ENCODE data around the gene PCDHGA5. TPM values are rescaled to one million over a fixed set of nuclear protein-coding genes. Genes with fewer than 3 reads are reported as not detected.
A peak's percentile ranks its signal among the peaks of the same experiment; 100 is the strongest.
"Not testable (repeated sequence)": the region's sequence is repeated elsewhere in the genome, so short reads cannot be mapped to it uniquely, and the experiment has no call there.

Gene PCDHGA5
- total RNA-seq, 1 experiment from 2014 or later: 0.05 TPM

GRCh38 chr5:141338538-141339306 lies 25.2 kb upstream of the PCDHGA5 start, which contains the start of gene PCDHGA2:
PCDHGA2 (plus strand) TSS chr5:141338760.
- CTCF ChIA-PET: no interaction called here
- intact Hi-C loops (cut with micrococcal nuclease): no loop called here
- DNase-seq (ENCODE audit: low read depth, low spot score) (no peak), ATAC-seq (no peak)
- no peaks in the 10 kb centered on the region for H3K36me3 ChIP-seq (ENCODE audit: control insufficient read depth in 1 of 2, insufficient read depth in 2 of 2, low read length in 2 of 2)
- no peak within 1 kb of the TSS for H3K27ac ChIP-seq (ENCODE audit: low read depth, low read length)
- RAD21 ChIA-PET (ENCODE audit: low non-redundant PET in 1 of 2, low total read pairs in 2 of 2, uncharacterized antibody in 2 of 2, unreplicated experiment in 2 of 2): no interaction called here
- no peaks in the 10 kb centered on the region for H4K20me1 ChIP-seq (ENCODE audit: insufficient read depth)
- no peak within 1 kb of the TSS for H3K4me3 ChIP-seq (replicated peaks in 1 of 2; ENCODE audit: low read depth in 1 of 2, low read length in 2 of 2)
- no peak within 1 kb of the TSS for H3K4me2 ChIP-seq (ENCODE audit: low read length)
- H3K9me2 ChIP-seq (ENCODE audit: insufficient read depth): no peaks in the 10 kb centered on the region
- POLR2A ChIA-PET: no interaction called here
- no peak within 1 kb of the TSS for H2AFZ ChIP-seq (ENCODE audit: low read depth, low read length, poor library complexity, severe bottlenecking)
- BruUV-seq (replicated peaks): no TSS peak
- H3K79me2 ChIP-seq (ENCODE audit: insufficient read depth, low read length): no peaks in the 10 kb centered on the region
- TF ChIP-seq CTCF (IDR thresholded peaks at IDR 0.05 in 2 of 3, conservative IDR thresholded peaks at IDR 0.05 in 1 of 3; ENCODE audit: borderline replicate concordance in 1 of 3, insufficient read depth in 1 of 3, low read depth in 2 of 3, low read length in 2 of 3) (peak in 2 of 3 experiments; percentile 32 to 33; a peak in 2 of 6 replicates), RAD21 (IDR thresholded peaks at IDR 0.05; ENCODE audit: low read depth) (peak; percentile 19; the same call in 1 of the 2 replicates), POLR2A (IDR thresholded peaks at IDR 0.05; ENCODE audit: borderline replicate concordance, extremely low read depth, insufficient read depth, insufficient read length) (no peak)
- H3K27me3 ChIP-seq (ENCODE audit: insufficient read depth, low read length): no peaks in the 10 kb centered on the region
- H3K9ac ChIP-seq (ENCODE audit: low read length): no peak within 1 kb of the TSS
- no peaks in the 10 kb centered on the region for H3K4me1 ChIP-seq (ENCODE audit: control insufficient read depth in 1 of 2, insufficient read depth in 2 of 2, low read length in 2 of 2)
- no peaks in the 10 kb centered on the region; a peak in 2 of 4 replicates for H3K9me3 ChIP-seq (ENCODE audit: control insufficient read depth in 1 of 2, insufficient read depth in 1 of 2, low read depth in 1 of 2, low read length in 2 of 2)

GRCh38 chr5:141340781-141341354 lies 23.1 kb upstream of the PCDHGA5 start:
- DNase-seq (ENCODE audit: low read depth, low spot score); H4K20me1 ChIP-seq (ENCODE audit: insufficient read depth); BruUV-seq (replicated peaks); H3K4me3 ChIP-seq (replicated peaks in 1 of 2; ENCODE audit: low read depth in 1 of 2, low read length in 2 of 2); H3K27me3 ChIP-seq (ENCODE audit: insufficient read depth, low read length); H3K9ac ChIP-seq (ENCODE audit: low read length); RAD21 ChIA-PET (ENCODE audit: low non-redundant PET in 1 of 2, low total read pairs in 2 of 2, uncharacterized antibody in 2 of 2, unreplicated experiment in 2 of 2); H3K9me3 ChIP-seq (ENCODE audit: control insufficient read depth in 1 of 2, insufficient read depth in 1 of 2, low read depth in 1 of 2, low read length in 2 of 2); CTCF ChIA-PET; H2AFZ ChIP-seq (ENCODE audit: low read depth, low read length, poor library complexity, severe bottlenecking); H3K27ac ChIP-seq (ENCODE audit: low read depth, low read length); H3K79me2 ChIP-seq (ENCODE audit: insufficient read depth, low read length); H3K36me3 ChIP-seq (ENCODE audit: control insufficient read depth in 1 of 2, insufficient read depth in 2 of 2, low read length in 2 of 2); H3K9me2 ChIP-seq (ENCODE audit: insufficient read depth); intact Hi-C loops (cut with micrococcal nuclease); ATAC-seq; POLR2A ChIA-PET; H3K4me2 ChIP-seq (ENCODE audit: low read length); H3K4me1 ChIP-seq (ENCODE audit: control insufficient read depth in 1 of 2, insufficient read depth in 2 of 2, low read length in 2 of 2): not testable (repeated sequence)
